Measurements from ENCODE around the gene EEFSEC. TPM values are rescaled to one million over a fixed set of nuclear protein-coding genes. Genes with fewer than 3 reads are reported as not detected.

The EEFSEC gene
- total RNA-seq, 1 experiment from 2014 or later: 9.5 TPM

GRCh38 chr3:128168836-128169235 lies 15.6 kb downstream of the EEFSEC start:
- Histone ChIP-seq H4K5ac (ENCODE audit: insufficient read length, low read depth, low read length) (no peak overlapping the region), H3K18ac (ENCODE audit: insufficient read length, low read depth, low read length) (no peak overlapping the region), H3K79me2 (ENCODE audit: insufficient read depth, low read length) (no peaks in the 10 kb centered on the region), H3K4me2 (ENCODE audit: insufficient read depth, insufficient read length, low read length) (no peak overlapping the region), H2AK5ac (ENCODE audit: insufficient read length, low read length) (no peak overlapping the region), H3K27ac (ENCODE audit: insufficient read length, low read depth, low read length) (no peak overlapping the region), H3K9ac (ENCODE audit: extremely low read depth, insufficient read length, low read length) (no peak overlapping the region), H3K23me2 (ENCODE audit: insufficient read length, low read depth, low read length, poor library complexity, severe bottlenecking) (no peaks in the 10 kb centered on the region), H2BK120ac (ENCODE audit: low read depth, low read length, poor library complexity, severe bottlenecking) (no peak overlapping the region), H3K56ac (ENCODE audit: insufficient read length, low read depth, low read length) (no peak overlapping the region), H3K4ac (ENCODE audit: low read depth, low read length) (no peak overlapping the region), H4K20me1 (ENCODE audit: control insufficient read depth, insufficient read depth, insufficient read length) (no peaks in the 10 kb centered on the region), H3K23ac (ENCODE audit: insufficient read length, low read depth, low read length) (no peak overlapping the region), H3K79me1 (ENCODE audit: insufficient read depth, low read depth, low read length, poor library complexity, severe bottlenecking) (no peaks in the 10 kb centered on the region), H2BK5ac (ENCODE audit: insufficient read length, low read length) (no peak overlapping the region), H3K9me3 (ENCODE audit: control insufficient read depth, low read depth, low read length) (no peaks in the 10 kb centered on the region), H4K91ac (ENCODE audit: insufficient read length, low read depth, low read length) (no peak overlapping the region), H3T11ph (ENCODE audit: low read length) (no peak overlapping the region), H2BK20ac (ENCODE audit: low read depth, low read length, poor library complexity, severe bottlenecking) (no peak overlapping the region), H3K14ac (ENCODE audit: insufficient read depth, low read length) (no peak overlapping the region), H4K8ac (replicated peaks; ENCODE audit: insufficient read length, low read depth, low read length) (no peak overlapping the region), H2BK12ac (ENCODE audit: insufficient read length, low read depth, low read length) (no peak overlapping the region), H3K27me3 (ENCODE audit: insufficient read depth, low read length) (no peaks in the 10 kb centered on the region), H2BK15ac (ENCODE audit: low read depth, low read length) (no peak overlapping the region), H3K4me1 (ENCODE audit: insufficient read depth, low read length) (no peaks in the 10 kb centered on the region), H2AFZ (ENCODE audit: low read length) (no peak overlapping the region)
- TF ChIP-seq CTCF (conservative IDR thresholded peaks at IDR 0.05): no peak
- no peak for DNase-seq
- H3K9me3 Mint-ChIP-seq: no peaks in the 10 kb centered on the region; a peak in 1 of 5 replicates
- peaks cover 27 to 30% of the 10 kb centered on the region in 2 experiments for H3K4me1 Mint-ChIP-seq
- H3K4me3 Mint-ChIP-seq: no peak overlapping the region
- no peaks in the 10 kb centered on the region; a peak in 1 of 7 replicates for H3K36me3 Mint-ChIP-seq (ENCODE audit: insufficient read depth in 1 of 3, low read depth in 3 of 3)
- no CpG with 5 or more reads among the region's 4 CpGs for WGBS (ENCODE audit: extremely low coverage, insufficient read length, low lambda C conversion rate)
- H3K27ac Mint-ChIP-seq: no peak overlapping the region
- no peaks in the 10 kb centered on the region for H3K27me3 Mint-ChIP-seq (ENCODE audit: low read depth)
